Measurements from ENCODE around the gene ICAM3. TPM values are rescaled to one million over a fixed set of nuclear protein-coding genes. Genes with fewer than 3 reads are reported as not detected.

Gene ICAM3
- total and polyA plus RNA-seq, 10 of the 15 experiments (the other 5 are each of a cell fraction or from before 2014, with no cell fraction given), result 5.5 to 152 (median 90.7) TPM

GRCh38 chr19:10290876-10291553 is 48.4 kb downstream of the ICAM3 start:
- TF ChIP-seq MXI1 (IDR thresholded peaks at IDR 0.05; ENCODE audit: low read depth, low read length) (0 out of 2 replicates have a peak, but pooled peaks have one; percentile 13), HSF1 (IDR thresholded peaks at IDR 0.05; ENCODE audit: low read depth, low read length) (no peak), CHD2 (IDR thresholded peaks at IDR 0.05; ENCODE audit: borderline replicate concordance, low read depth, low read length) (no peak), KLF5 (IDR thresholded peaks at IDR 0.05; ENCODE audit: partially characterized antibody) (no peak), POLR2A (IDR thresholded peaks at IDR 0.05; ENCODE audit: low read depth, low read length) (peak; percentile 49; the same call in 1 of the 2 replicates), GATAD2B (conservative IDR thresholded peaks at IDR 0.05; ENCODE audit: low read depth) (peak; percentile 68; the same call in 1 of the 2 replicates), MYB (IDR thresholded peaks at IDR 0.05; ENCODE audit: borderline replicate concordance, low read depth, low read length) (no peak), ZNF207 (IDR thresholded peaks at IDR 0.05; ENCODE audit: borderline replicate concordance) (no peak), BACH1 (IDR thresholded peaks at IDR 0.05; ENCODE audit: borderline replicate concordance) (peak; percentile 72; the same call in 1 of the 2 replicates), DPF2 (IDR thresholded peaks at IDR 0.05) (0 out of 2 replicates have a peak, but pooled peaks have one; percentile 26), NKRF (conservative IDR thresholded peaks at IDR 0.05) (0 out of 2 replicates have a peak, but pooled peaks have one; percentile 26), RB1 (IDR thresholded peaks at IDR 0.05; ENCODE audit: borderline replicate concordance) (0 out of 2 replicates have a peak, but pooled peaks have one; percentile 46)
- no TSS peak for BruUV-seq (replicated peaks)
- Histone ChIP-seq H3K4me2 (ENCODE audit: control insufficient read depth, insufficient read depth) (peak overlapping the region; percentile 98), H3K79me2 (ENCODE audit: control insufficient read depth, insufficient read depth, low read length) (no peaks in the 10 kb centered on the region), H3K9me3 (replicated peaks; ENCODE audit: control insufficient read depth, insufficient read depth, low read length) (no peaks in the 10 kb centered on the region; the same call in 2 of the 3 replicates), H3K27me3 (replicated peaks in 1 of 2; ENCODE audit: control insufficient read depth in 2 of 2, insufficient read depth in 2 of 2, low read length in 1 of 2) (peaks cover 3 to 16% of the 10 kb centered on the region in 2 experiments), H3K4me1 (ENCODE audit: control insufficient read depth, insufficient read depth, low read length) (peaks cover 60% of the 10 kb centered on the region), H3K9ac (ENCODE audit: control insufficient read depth, insufficient read depth, low read length) (peak overlapping the region; percentile 7; the same call in 1 of the 2 replicates), H4K20me1 (ENCODE audit: control insufficient read depth, insufficient read depth) (peaks cover 1% of the 10 kb centered on the region; the same call in 1 of the 2 replicates), H3K36me3 (ENCODE audit: control insufficient read depth in 2 of 2, insufficient read depth in 2 of 2, low read length in 1 of 2) (peaks cover 1 to 2% of the 10 kb centered on the region in 2 experiments; a peak in 2 of 4 replicates), H3K27ac (ENCODE audit: control insufficient read depth, insufficient read depth) (no peak overlapping the region), H2AFZ (ENCODE audit: control insufficient read depth, low read depth, low read length) (peak overlapping the region; percentile 61), H3K4me3 (peak overlapping the region; percentile 77)
- DNase-seq (ENCODE audit: low read depth, low spot score) (no peak), ATAC-seq (peak; percentile 8; the same call in 2 of the 3 replicates), FAIRE-seq (no peak)
- in situ Hi-C loops (cut with MboI) (no loop called here), intact Hi-C loops (cut with micrococcal nuclease; ENCODE audit: unreplicated experiment) (no loop called here)
- ChIA-PET RAD21 (ENCODE audit: unreplicated experiment) (interaction anchor here (0.6 to 1.6 kb wide), 5 partner anchors 11 to 90 kb away, joined by 3 to 22 read pairs (median 5); partner anchors contain the start of genes ICAM1, RAVER1 and TYK2), POLR2A (interaction anchor here (0.6 to 2.2 kb wide), 9 partner anchors 11 to 263 kb away, joined by 3 to 11 read pairs (median 4); partner anchors contain the start of genes ICAM1, RAVER1 and TYK2), SMC1A (ENCODE audit: uncharacterized antibody, unreplicated experiment) (interaction anchor here (0.8 to 1.8 kb wide), 6 partner anchors 14 to 145 kb away, joined by 3 to 14 read pairs (median 4); partner anchors contain the start of genes ICAM1 and TYK2), CTCF (interaction anchor here (1.0 to 1.8 kb wide), 5 partner anchors 20 to 98 kb away, joined by 3 to 7 read pairs (median 4); partner anchors contain the start of genes ICAM1 and RAVER1)
- 2% methylated on average over 44 of the region's 57 CpGs for WGBS (ENCODE audit: insufficient coverage, insufficient replicate concordance, low lambda C conversion rate, missing lambda C conversion rate)
